HEK293 (cell line): ENCODE data around the gene CAB39L.

Source experiments
- CTCF ChIA-PET: fragments of 350-600 bp; formaldehyde crosslinking; extraction: SDS; loops from one replicate; lab custom pipeline; 2021; ENCODE audit warnings: antibody characterized with exemption; lab: Yijun Ruan, JAX
- POLR2A ChIA-PET: fragments of 300-600 bp; formaldehyde crosslinking; extraction: SDS; loops from one replicate; lab custom pipeline; 2020; ENCODE audit warnings: antibody characterized with exemption, inconsistent platforms; lab: Yijun Ruan, JAX
- H3K27ac ChIP-seq: fragments of 200-500 bp; sonication (Bioruptor generic); 2 replicates; pipeline ENCODE4 v1.5.1; 2014; ENCODE audit warnings: low read depth, low read length, control low read depth, inconsistent platforms; ENCODE audit errors: extremely low read depth
- H3K36me3 ChIP-seq, 2 experiments: fragments of 200-500 bp in 1 of 2; sonication (Bioruptor generic) in 1 of 2; 1 replicate in 1 of 2; 2 replicates in 1 of 2; pipeline ENCODE4 v1.5.1; 2014 to 2017; ENCODE audit warnings: inconsistent platforms in 2 of 2, low read length in 2 of 2; ENCODE audit not compliant: control insufficient read depth in 2 of 2, insufficient read depth in 1 of 2
- H3K4me1 ChIP-seq: fragments of 200-500 bp; sonication (Bioruptor generic); 2 replicates; pipeline ENCODE4 v1.5.1; 2014; ENCODE audit warnings: mild to moderate bottlenecking, low read length, inconsistent platforms; ENCODE audit not compliant: control insufficient read depth, insufficient read depth
- H3K4me3 ChIP-seq: 2 replicates; pipeline ENCODE4 v1.5.1; 2011; ENCODE audit warnings: low read depth, mild to moderate bottlenecking, control low read depth, low read length, moderate library complexity
- H3K9me3 ChIP-seq: fragments of 200-500 bp; sonication (Bioruptor generic); 2 replicates; pipeline ENCODE4 v1.5.1; 2014; ENCODE audit warnings: low read depth, low read length, inconsistent platforms; ENCODE audit not compliant: control insufficient read depth, insufficient read depth
- BCL11A ChIP-seq: fragments of 450-650 bp; formaldehyde crosslinking; IDR thresholded peaks from 2 replicates; pipeline ENCODE4 v1.5.1; 2016; ENCODE audit warnings: low read depth, missing biosample characterization, missing genetic modification characterization
- GLI4 ChIP-seq: fragments of 450-650 bp; formaldehyde crosslinking; IDR thresholded peaks from 2 replicates; pipeline ENCODE4 v1.5.1; 2016; ENCODE audit warnings: missing biosample characterization, missing genetic modification characterization
- IKZF3 ChIP-seq: fragments of 450-650 bp; IDR thresholded peaks from 2 replicates; pipeline ENCODE4 v1.5.0; 2018; ENCODE audit warnings: missing biosample characterization, mild to moderate bottlenecking, missing genetic modification characterization, moderate library complexity
- KLF7 ChIP-seq: fragments of 450-650 bp; formaldehyde crosslinking; IDR thresholded peaks from 2 replicates; pipeline ENCODE4 v1.5.1; 2016; ENCODE audit warnings: missing biosample characterization, missing genetic modification characterization, borderline replicate concordance
- KLF9 ChIP-seq: fragments of 450-650 bp; formaldehyde crosslinking; IDR thresholded peaks from 2 replicates; pipeline ENCODE4 v1.5.1; 2016; ENCODE audit warnings: missing biosample characterization, missing genetic modification characterization, low read depth
- RBAK ChIP-seq: fragments of 450-650 bp; formaldehyde crosslinking; IDR thresholded peaks from 2 replicates; pipeline ENCODE4 v1.5.1; 2016; ENCODE audit warnings: missing biosample characterization, missing genetic modification characterization
- TCF7L2 ChIP-seq: IDR thresholded peaks from 2 replicates; pipeline ENCODE4 v1.6.1; 2011; ENCODE audit warnings: low read depth, mild to moderate bottlenecking, inconsistent platforms, low read length, moderate library complexity, borderline replicate concordance
- TSHZ1 ChIP-seq: fragments of 450-650 bp; formaldehyde crosslinking; IDR thresholded peaks from 2 replicates; pipeline ENCODE4 v1.5.1; 2016; ENCODE audit warnings: missing biosample characterization, missing genetic modification characterization, borderline replicate concordance
- ZBTB44 ChIP-seq: fragments of 450-650 bp; IDR thresholded peaks from 2 replicates; pipeline ENCODE4 v1.5.1; 2018; ENCODE audit warnings: missing biosample characterization, mild to moderate bottlenecking, missing genetic modification characterization
- ZEB2 ChIP-seq: fragments of 450-650 bp; formaldehyde crosslinking; IDR thresholded peaks from 2 replicates; pipeline ENCODE4 v1.5.1; 2016; ENCODE audit warnings: missing biosample characterization, missing genetic modification characterization
- ZNF112 ChIP-seq: fragments of 450-650 bp; formaldehyde crosslinking; IDR thresholded peaks from 2 replicates; pipeline ENCODE4 v1.5.0; 2017; ENCODE audit warnings: missing biosample characterization, missing genetic modification characterization
- ZNF19 ChIP-seq: fragments of 450-650 bp; formaldehyde crosslinking; IDR thresholded peaks from 2 replicates; pipeline ENCODE4; 2016; ENCODE audit warnings: missing biosample characterization, missing genetic modification characterization, low read depth
- ZNF221 ChIP-seq: fragments of 450-650 bp; formaldehyde crosslinking; IDR thresholded peaks from 2 replicates; pipeline ENCODE4 v1.5.1; 2017; ENCODE audit warnings: missing biosample characterization, missing genetic modification characterization, borderline replicate concordance
- ZNF350 ChIP-seq: fragments of 450-650 bp; formaldehyde crosslinking; IDR thresholded peaks from 2 replicates; pipeline ENCODE4 v1.5.0; 2017; ENCODE audit warnings: missing biosample characterization, mild to moderate bottlenecking, missing genetic modification characterization
- ZNF529 ChIP-seq: fragments of 450-650 bp; formaldehyde crosslinking; IDR thresholded peaks from 2 replicates; pipeline ENCODE4 v1.5.1; 2017; ENCODE audit warnings: missing genetic modification characterization, missing biosample characterization; ENCODE audit not compliant: insufficient replicate concordance
- ZNF707 ChIP-seq: fragments of 450-650 bp; formaldehyde crosslinking; IDR thresholded peaks from 2 replicates; pipeline ENCODE4 v1.5.1; 2016; ENCODE audit warnings: missing biosample characterization, missing genetic modification characterization
- TF ChIP-seq, protein P1 (sequence below): fragments of 450-650 bp; formaldehyde crosslinking; IDR thresholded peaks from 2 replicates; pipeline ENCODE4 v1.5.1; 2016; ENCODE audit warnings: missing biosample characterization, missing genetic modification characterization
- TF ChIP-seq, protein P2 (sequence below): IDR thresholded peaks from 2 replicates; pipeline ENCODE4 v1.6.1; 2011; ENCODE audit warnings: mild to moderate bottlenecking, low read depth, low read length, borderline replicate concordance

CAB39L gene

GRCh38 chr13:49279112-49279511, 164.8 kb downstream of the CAB39L start:
- no peak overlapping the region for H3K4me3 ChIP-seq
- no peaks in the 10 kb centered on the region for H3K9me3 ChIP-seq
- no peak overlapping the region for H3K27ac ChIP-seq
- H3K36me3 ChIP-seq, result no peaks in the 10 kb centered on the region
- H3K4me1 ChIP-seq, result no peaks in the 10 kb centered on the region
- POLR2A ChIA-PET, result no interaction called here
- CTCF ChIA-PET, result interaction anchor here (1.0 to 2.3 kb wide), 2 partner anchors 38 to 180 kb away, joined by 3 to 10 read pairs; no protein-coding TSS in a partner anchor
- TF ChIP-seq, protein P1, sequence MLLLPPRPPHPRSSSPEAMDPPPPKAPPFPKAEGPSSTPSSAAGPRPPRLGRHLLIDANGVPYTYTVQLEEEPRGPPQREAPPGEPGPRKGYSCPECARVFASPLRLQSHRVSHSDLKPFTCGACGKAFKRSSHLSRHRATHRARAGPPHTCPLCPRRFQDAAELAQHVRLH (tag by site-specific recombination), result no peak
- TF ChIP-seq ZNF707 (tag by site-specific recombination) (no peak), TSHZ1 (tag by site-specific recombination) (no peak), KLF7 (tag by site-specific recombination) (no peak), ZNF529 (tag by site-specific recombination) (no peak)

- no peak for TF ChIP-seq ZNF221 (tag by site-specific recombination)
- no peak for TF ChIP-seq ZNF350 (tag by site-specific recombination)
- TF ChIP-seq ZNF112, result no peak
- no peak for TF ChIP-seq IKZF3 (tag by site-specific recombination)
- TF ChIP-seq, protein P2, sequence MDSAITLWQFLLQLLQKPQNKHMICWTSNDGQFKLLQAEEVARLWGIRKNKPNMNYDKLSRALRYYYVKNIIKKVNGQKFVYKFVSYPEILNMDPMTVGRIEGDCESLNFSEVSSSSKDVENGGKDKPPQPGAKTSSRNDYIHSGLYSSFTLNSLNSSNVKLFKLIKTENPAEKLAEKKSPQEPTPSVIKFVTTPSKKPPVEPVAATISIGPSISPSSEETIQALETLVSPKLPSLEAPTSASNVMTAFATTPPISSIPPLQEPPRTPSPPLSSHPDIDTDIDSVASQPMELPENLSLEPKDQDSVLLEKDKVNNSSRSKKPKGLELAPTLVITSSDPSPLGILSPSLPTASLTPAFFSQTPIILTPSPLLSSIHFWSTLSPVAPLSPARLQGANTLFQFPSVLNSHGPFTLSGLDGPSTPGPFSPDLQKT, result no peak
- TF ChIP-seq GLI4 (tag by site-specific recombination), result no peak
- TF ChIP-seq ZNF19, result no peak
- no peak for TF ChIP-seq RBAK (tag by site-specific recombination)
- no peak for TF ChIP-seq TCF7L2
- no peak for TF ChIP-seq ZEB2
- TF ChIP-seq BCL11A (tag by site-specific recombination), result no peak
- no peak for TF ChIP-seq KLF9
- TF ChIP-seq ZBTB44 (tag by site-specific recombination), result no peak
- POLR2A ChIA-PET, result no interaction called here
- H3K27ac ChIP-seq, result no peak overlapping the region
- H3K9me3 ChIP-seq, result no peaks in the 10 kb centered on the region
- CTCF ChIA-PET, result interaction anchor here (1.0 kb wide), 1 partner anchor 37 kb away, joined by 3 read pairs; no protein-coding TSS in a partner anchor
- no peaks in the 10 kb centered on the region for H3K4me1 ChIP-seq
- H3K4me3 ChIP-seq, result no peak overlapping the region
- H3K36me3 ChIP-seq, result no peaks in the 10 kb centered on the region
These were observed 165.7 kb downstream of the CAB39L start for GRCh38 chr13:49278211-49278610.
